Spleen (tissue), 11 donors: ENCODE measurements around the gene DCTPP1. TPM values are rescaled to one million over a fixed set of nuclear protein-coding genes. Genes with fewer than 3 reads are reported as not detected.

Experiments used
- DNase-seq: peaks from one replicate; pipeline ENCODE4 v3.0.0-alpha.2; 2020
- H3K27ac ChIP-seq, 8 donors: fragments of 200-600 bp; sonication (generic) in 7 of 8; 1 replicate in 4 of 8; 2 replicates in 4 of 8; pipeline versions ENCODE4 v1.5.0 to v1.8.0; 2016 to 2021; ENCODE audit warnings: inconsistent platforms in 4 of 8, mild to moderate bottlenecking in 4 of 8, moderate library complexity in 1 of 8
- H3K27me3 ChIP-seq, 7 donors: fragments of 200-600 bp; sonication (generic) in 6 of 7; replicated peaks in 1 of 7; 1 replicate in 4 of 7; 2 replicates in 3 of 7; pipeline versions ENCODE4 v1.5.0 to v1.8.0; 2016 to 2021; ENCODE audit warnings: inconsistent platforms in 3 of 7, mild to moderate bottlenecking in 1 of 7
- H3K36me3 ChIP-seq, 6 donors: fragments of 200-600 bp; sonication (generic) in 5 of 6; 1 replicate in 4 of 6; 2 replicates in 2 of 6; pipeline versions ENCODE4 v1.5.0 to v1.8.0; 2016 to 2021; ENCODE audit warnings: inconsistent platforms in 2 of 6
- H3K4me1 ChIP-seq, 6 donors: fragments of 200-600 bp; sonication (generic) in 5 of 6; 1 replicate in 3 of 6; 2 replicates in 3 of 6; pipeline versions ENCODE4 v1.5.0 to v1.8.0; 2016 to 2021; ENCODE audit warnings: inconsistent platforms in 3 of 6
- H3K4me3 ChIP-seq, 8 donors: fragments of 200-600 bp; sonication (generic) in 7 of 8; 1 replicate in 4 of 8; 2 replicates in 4 of 8; pipeline versions ENCODE4 v1.5.0 to v1.8.0; 2016 to 2021; ENCODE audit warnings: inconsistent platforms in 4 of 8, mild to moderate bottlenecking in 4 of 8, moderate library complexity in 2 of 8
- H3K9me3 ChIP-seq, 8 donors: fragments of 200-600 bp; sonication (generic) in 7 of 8; 1 replicate in 4 of 8; 2 replicates in 4 of 8; pipeline versions ENCODE4 v1.5.0 to v1.8.0; 2016 to 2021; ENCODE audit warnings: inconsistent platforms in 4 of 8
- CTCF ChIP-seq, 11 experiments: fragments of 200-600 bp in 7 of 11; fragments of 450-650 bp in 4 of 11; sonication (generic) in 4 of 11; IDR thresholded peaks in 8 of 11; conservative IDR thresholded peaks in 3 of 11; 1 replicate in 7 of 11; 2 replicates in 4 of 11; pipeline versions ENCODE4 v1.4.0 to v1.8.0; 2016 to 2021; ENCODE audit warnings: antibody characterized with exemption in 11 of 11, inconsistent platforms in 4 of 11, mild to moderate bottlenecking in 1 of 11
- POLR2A ChIP-seq, 3 donors: fragments of 450-650 bp; IDR thresholded peaks; one replicate each; pipeline ENCODE4 v1.5.1; 2017; ENCODE audit warnings: antibody characterized with exemption in 3 of 3, mild to moderate bottlenecking in 1 of 3
- POLR2AphosphoS5 ChIP-seq, 3 donors: sonication (generic); formaldehyde crosslinking; IDR thresholded peaks; one replicate each; pipeline ENCODE4 v1.5.1; 2017; ENCODE audit warnings: antibody characterized with exemption in 3 of 3
- WGBS, 5 donors: extraction: QIAGEN DNeasy Blood & Tissue Kit in 3 of 5; methylation state at CpG; one replicate each; pipeline versions ENCODE4 v1.1.5 to v1.1.7; 2013 to 2018; 5-methylcytosine and 5-hydroxymethylcytosine counted together
- intact Hi-C: fragments of 100-400 bp; cut with DNase I; formaldehyde crosslinking; loops from one replicate; pipeline ENCODE4 v1.15.0; 2023; ENCODE audit warnings: low total_unique reads
- polyA plus RNA-seq, 3 donors: library from polyadenylated mRNA; stranded (reverse); fragments of 200-250 nt; gene quantifications; one replicate each; pipeline ENCODE4 v1.2.1, GENCODE V29; 2013
- total RNA-seq, 7 donors: library from RNA; depleted of rRNA in 3 of 7; stranded (reverse); fragments of >200 nt in 3 of 7; fragmentation: NEBNext Ultra II Directional in 4 of 7; extraction: Animal tissue kit (Norgen Biotek cat#: 25700) in 4 of 7; gene quantifications; one replicate each; pipeline versions ENCODE4 v1.1.0 to v1.2.1, GENCODE V29; 2016 to 2021
- donor health status: healthy with polysubstance abuse.
- donor health status: DM: no; HTN: no; CAD: no; lungs with moderate emphysema.
- donor health status: DM: no; HTN: no; CAD: no.
- donor health status: Bipolar disorder and iron deficiency.
- donor health status: healthy.
- donor health status: DM: no; HTN: no; CAD: no.
- donor health status: DM: yes; HTN: yes; CAD: no.

DCTPP1 gene
- total and polyA plus RNA-seq, 10 donors: 17.6 to 49.1 (median 29.0) TPM

- DNase-seq: no peak
- TF ChIP-seq POLR2AphosphoS5 (IDR thresholded peaks at IDR 0.05) (no peak), CTCF (IDR thresholded peaks at IDR 0.05 in 8 of 11, conservative IDR thresholded peaks at IDR 0.05 in 3 of 11) (no peak), POLR2A (IDR thresholded peaks at IDR 0.05) (no peak)
- Histone ChIP-seq H3K4me3 (no peak overlapping the region), H3K36me3 (peaks cover 0 to 5% (median 0%) of the 10 kb centered on the region in 6 donors), H3K27ac (no peak overlapping the region), H3K9me3 (no peaks in the 10 kb centered on the region), H3K4me1 (peaks cover 0 to 24% (median 4%) of the 10 kb centered on the region in 6 donors), H3K27me3 (no peaks in the 10 kb centered on the region)
- 85 to 93% (median 87%) methylated on average over 3 of the region's 3 CpGs for WGBS, 5 donors
- intact Hi-C loops: no loop called here
These were observed 7.7 kb upstream of the DCTPP1 start for GRCh38 chr16:30437511-30438046.

GRCh38 chr16:30434852-30435251, 5.0 kb upstream of the DCTPP1 start:
- Histone ChIP-seq H3K27ac (no peak overlapping the region), H3K9me3 (no peaks in the 10 kb centered on the region), H3K36me3 (no peaks in the 10 kb centered on the region), H3K27me3 (no peaks in the 10 kb centered on the region), H3K4me3 (no peak overlapping the region), H3K4me1 (peaks cover 5 to 21% (median 13%) of the 10 kb centered on the region in 6 donors)
- DNase-seq: no peak
- 56 to 79% (median 72%) methylated on average over 4 of the region's 4 CpGs for whole genome bisulfite sequencing, 5 donors
- TF ChIP-seq CTCF (IDR thresholded peaks at IDR 0.05 in 8 of 11, conservative IDR thresholded peaks at IDR 0.05 in 3 of 11) (no peak), POLR2A (IDR thresholded peaks at IDR 0.05) (no peak), POLR2AphosphoS5 (IDR thresholded peaks at IDR 0.05) (no peak)
- intact Hi-C loops: no loop called here

- DNase-seq: no peak
- WGBS, 5 donors: 53 to 65% (median 57%) methylated on average over 12 to 19 of the region's 19 CpGs
- H3K27me3 ChIP-seq: no peaks in the 10 kb centered on the region
- peaks cover 5 to 32% (median 24%) of the 10 kb centered on the region in 6 donors for H3K4me1 ChIP-seq
- H3K4me3 ChIP-seq: peak overlapping the region in 6 of 8 donors; percentile 68 to 98 (median 84)
- TF ChIP-seq CTCF (IDR thresholded peaks at IDR 0.05 in 8 of 11, conservative IDR thresholded peaks at IDR 0.05 in 3 of 11): peak in 5 of 11 experiments; percentile 10 to 52 (median 46)
- TF ChIP-seq POLR2A (IDR thresholded peaks at IDR 0.05): no peak
- peaks cover 0 to 29% (median 7%) of the 10 kb centered on the region in 6 donors for H3K36me3 ChIP-seq
- H3K9me3 ChIP-seq: no peaks in the 10 kb centered on the region
- peak overlapping the region; percentile 59 to 90 (median 83) for H3K27ac ChIP-seq
- intact Hi-C loops: no loop called here
These were observed 669 bp upstream of the DCTPP1 start for GRCh38 chr16:30430428-30430970.

- intact Hi-C loops: no loop called here
- WGBS, 5 donors: 1 to 3% (median 2%) methylated on average over 11 of the region's 11 CpGs
These were observed 482 bp downstream of the DCTPP1 start for GRCh38 chr16:30429418-30429677.

More at GRCh38 chr16:30429418-30429677, 482 bp downstream of the DCTPP1 start:
- Histone ChIP-seq H3K27ac (peak overlapping the region; percentile 22 to 90 (median 83)), H3K4me3 (peak overlapping the region; percentile 54 to 98 (median 82)), H3K27me3 (no peaks in the 10 kb centered on the region), H3K4me1 (peaks cover 5 to 32% (median 24%) of the 10 kb centered on the region in 6 donors), H3K9me3 (no peaks in the 10 kb centered on the region), H3K36me3 (peaks cover 0 to 41% (median 16%) of the 10 kb centered on the region in 6 donors)
- no peak for TF ChIP-seq POLR2A (IDR thresholded peaks at IDR 0.05)
- no peak for TF ChIP-seq CTCF (IDR thresholded peaks at IDR 0.05 in 8 of 11, conservative IDR thresholded peaks at IDR 0.05 in 3 of 11)
- no peak for TF ChIP-seq POLR2AphosphoS5 (IDR thresholded peaks at IDR 0.05)
- no peak for DNase-seq
